K562 (cell line): ENCODE data around the gene ZNF213. TPM values are rescaled to one million over a fixed set of nuclear protein-coding genes. Genes with fewer than 3 reads are reported as not detected.

ENCODE experiments used
- ATAC-seq: fragments of 200-7000 bp; cut with Tn5 transposase; 3 replicates; pipeline ENCODE4 v1.9.1; 2020; ENCODE audit warnings: moderate library complexity
- BruUV-seq: library from RNA; stranded (reverse); fragments of 400-500 nt; replicated peaks from 2 replicates; lab custom pipeline; 2021; lab: Mats Ljungman, UMichigan
- CTCF ChIA-PET: fragments of 300-600 bp; formaldehyde crosslinking; extraction: SDS; loops from one replicate; lab custom pipeline; 2021; ENCODE audit warnings: low intra/inter-chr PET ratio; lab: Yijun Ruan, JAX
- POLR2A ChIA-PET: fragments of 300-600, 350-650 bp; sonication (Branson Sonifier 250); formaldehyde crosslinking; extraction: SDS; loops from one replicate; lab custom pipeline; 2021; ENCODE audit warnings: antibody characterized with exemption, inconsistent platforms; lab: Yijun Ruan, JAX
- DNase-seq, 4 experiments: peaks; one replicate each; pipeline versions ENCODE4 v3.0.0 to v3.0.0-alpha.2; 2011 to 2018; ENCODE audit warnings: low spot score in 3 of 4, mixed read lengths in 3 of 4; ENCODE audit errors: extremely low read depth in 1 of 4
- FAIRE-seq: peaks from 2 replicates; lab custom pipeline; 2011; peaks lifted over from hg19 to GRCh38; lab: Jason Lieb, UNC
- H2AFZ ChIP-seq: 2 replicates; pipeline ENCODE4 v1.6.0; 2011; ENCODE audit warnings: low read depth, low read length, control low read depth, inconsistent platforms
- H3K27ac ChIP-seq: fragments of 200-600 bp; 3 replicates; pipeline ENCODE4 v1.8.0; 2011; ENCODE audit warnings: low read depth, mild to moderate bottlenecking, control low read depth, inconsistent platforms, low read length, moderate library complexity, mixed read lengths; ENCODE audit errors: extremely low read depth
- H3K27me3 ChIP-seq, 2 experiments: fragments of 300-600 bp in 1 of 2; 2 replicates in 1 of 2; 3 replicates in 1 of 2; pipeline versions ENCODE4 v1.6.0 to v1.8.0; 2011; ENCODE audit warnings: inconsistent platforms in 2 of 2, low read length in 2 of 2, mild to moderate bottlenecking in 1 of 2, mixed read lengths in 1 of 2, moderate library complexity in 1 of 2; ENCODE audit not compliant: control insufficient read depth in 2 of 2, insufficient read depth in 2 of 2
- H3K36me3 ChIP-seq: fragments of 300-600 bp; 3 replicates; pipeline ENCODE4 v1.8.0; 2011; ENCODE audit warnings: mild to moderate bottlenecking, low read length, inconsistent platforms; ENCODE audit not compliant: control insufficient read depth, insufficient read depth
- H3K4me1 ChIP-seq, 2 experiments: fragments of 200-600 bp in 1 of 2; replicated peaks in 1 of 2; 2 replicates in 1 of 2; 3 replicates in 1 of 2; pipeline versions ENCODE4 v1.5.1 to v1.8.0; 2011; ENCODE audit warnings: inconsistent platforms in 2 of 2, low read length in 2 of 2, mild to moderate bottlenecking in 1 of 2, mixed read lengths in 1 of 2, moderate library complexity in 1 of 2; ENCODE audit not compliant: control insufficient read depth in 2 of 2, insufficient read depth in 2 of 2
- H3K4me2 ChIP-seq: 2 replicates; pipeline ENCODE4 v1.6.1; 2011; ENCODE audit warnings: low read length, control low read depth, inconsistent platforms, mixed read lengths; ENCODE audit not compliant: insufficient read depth
- H3K4me3 ChIP-seq: fragments of 200-600 bp; sonication (generic), shearing (Covaris generic); 2 replicates; pipeline ENCODE4 v1.5.1; 2016; ENCODE audit warnings: control low read depth, inconsistent platforms
- H3K79me2 ChIP-seq: fragments of 200-600 bp; 3 replicates; pipeline ENCODE4 v1.8.0; 2011; ENCODE audit warnings: low read length, inconsistent platforms; ENCODE audit not compliant: control insufficient read depth, insufficient read depth
- H3K9ac ChIP-seq, 2 experiments: 2 replicates each; pipeline versions ENCODE4 v1.6.0 to v1.6.1; 2011; ENCODE audit warnings: low read depth in 2 of 2, low read length in 2 of 2, control low read depth in 1 of 2, inconsistent platforms in 1 of 2, mild to moderate bottlenecking in 1 of 2, mixed read lengths in 1 of 2; ENCODE audit not compliant: insufficient read depth in 1 of 2
- H3K9me1 ChIP-seq: one replicate; pipeline ENCODE4 v1.6.0; 2011; ENCODE audit warnings: inconsistent platforms, mild to moderate bottlenecking, low read length, moderate library complexity; ENCODE audit not compliant: control insufficient read depth, insufficient read depth
- H3K9me3 ChIP-seq: replicated peaks from 2 replicates; pipeline ENCODE4 v1.5.1; 2011; ENCODE audit warnings: low read depth, low read length, inconsistent platforms; ENCODE audit not compliant: control insufficient read depth, insufficient read depth
- H4K20me1 ChIP-seq: replicated peaks from 2 replicates; pipeline ENCODE4 v1.6.1; 2011; ENCODE audit warnings: low read length, inconsistent platforms, mixed read lengths; ENCODE audit not compliant: control insufficient read depth, insufficient read depth
- HMBOX1 ChIP-seq: sonication (generic); IDR thresholded peaks from 2 replicates; pipeline ENCODE4 v1.6.1; 2016
- HMG20B ChIP-seq: fragments of 250-450 bp; sonication (Bioruptor Pico); IDR thresholded peaks from 2 replicates; pipeline ENCODE4 v1.5.0; 2021; ENCODE audit warnings: mild to moderate bottlenecking
- IRF1 ChIP-seq: sonication (generic); formaldehyde crosslinking; IDR thresholded peaks from 2 replicates; pipeline ENCODE4 v1.8.0; 2022; ENCODE audit warnings: missing genetic modification reagents, mild to moderate bottlenecking, borderline replicate concordance
- SNRNP70 ChIP-seq: fragments of 200-400 bp; formaldehyde crosslinking; optimal IDR thresholded peaks from 2 replicates; pipeline ENCODE3; 2017; ENCODE audit warnings: low read depth, low read length
- ZNF277 ChIP-seq: fragments of 250-450 bp; sonication (Bioruptor Pico); IDR thresholded peaks from 2 replicates; pipeline ENCODE4 v1.8.0; 2022; ENCODE audit warnings: inconsistent platforms, mild to moderate bottlenecking, moderate library complexity, borderline replicate concordance
- WGBS: fragments of 100-300 bp; shearing (Covaris generic); methylation state at CpG from one replicate; pipeline ENCODE4 v1.1.6; 2016; ENCODE audit warnings: low coverage, mixed read lengths; ENCODE audit not compliant: insufficient coverage; ENCODE audit errors: missing lambda C conversion rate; 5-methylcytosine and 5-hydroxymethylcytosine counted together
- in situ Hi-C: fragments of 300-500 bp; cut with MboI; formaldehyde crosslinking; loops from 4 replicates; pipeline ENCODE4 v1.15.0; 2018; ENCODE audit warnings: inconsistent platforms, mixed read lengths
- intact Hi-C: fragments of 100-400 bp; cut with micrococcal nuclease; formaldehyde crosslinking; loops from 2 replicates; pipeline ENCODE4 v1.14.2; 2022
- polyA plus RNA-seq, 8 experiments: library from polyadenylated mRNA; depleted of rRNA in 4 of 8; stranded (reverse) in 5 of 8; unstranded in 3 of 8; fragments of >200 nt; fragmentation: Nextera tagmentation in 2 of 8; fragmentation: Illumina TruSeq in 1 of 8; extraction: Ambion mirVana in 2 of 8; extraction: Trizol in 1 of 8; gene quantifications; 2 replicates each; pipeline versions ENCODE4 v1.2.1 to v1.2.3, GENCODE V29; 2011 to 2014; ENCODE audit warnings: inconsistent platforms in 1 of 8, missing spikeins in 1 of 8
- total RNA-seq, 7 experiments: library from RNA; depleted of rRNA in 6 of 7; stranded (reverse); fragments of >200 nt in 6 of 7; fragmentation: Illumina TruSeq in 2 of 7; extraction: Trizol in 2 of 7; gene quantifications; 2 replicates each; pipeline versions ENCODE4 v1.2.1 to v1.2.3, GENCODE V29; 2011 to 2021; ENCODE audit warnings: low replicate concordance in 1 of 7

ZNF213 gene
- total and polyA plus RNA-seq, 9 of the 15 experiments (the other 6 are each of a cell fraction or from before 2014, with no cell fraction given): 0.49 to 10.0 (median 1.8) TPM

- ATAC-seq: no peak
- TF ChIP-seq HMG20B (CRISPR knock-in tag) (no peak), ZNF277 (CRISPR knock-in tag) (no peak), IRF1 (no peak), SNRNP70 (no peak), HMBOX1 (no peak)
- H4K20me1 ChIP-seq: no peaks in the 10 kb centered on the region; the same call in 1 of the 2 replicates
- no TSS peak for BruUV-seq
- ChIA-PET CTCF (no interaction called here), POLR2A (interaction anchor here (0.6 to 1.1 kb wide), 3 partner anchors 12 to 112 kb away, joined by 3 read pairs; no protein-coding TSS in a partner anchor)
- no peak overlapping the region for H3K4me2 ChIP-seq
- WGBS: 84% methylated on average over 11 of the region's 12 CpGs
- H3K9ac ChIP-seq: peak overlapping the region in 1 of 2 experiments; percentile 72; a peak in 1 of 4 replicates
- no peak overlapping the region for H3K4me3 ChIP-seq
- H2AFZ ChIP-seq: no peak overlapping the region
- no peak overlapping the region for H3K27ac ChIP-seq
- H3K9me3 ChIP-seq: no peaks in the 10 kb centered on the region
- FAIRE-seq: no peak
- intact Hi-C loops: no loop called here
- H3K27me3 ChIP-seq: no peaks in the 10 kb centered on the region
- H3K4me1 ChIP-seq: peaks cover 9 to 37% of the 10 kb centered on the region in 2 experiments; a peak in 4 of 5 replicates
- peaks cover 12% of the 10 kb centered on the region for H3K79me2 ChIP-seq
- H3K9me1 ChIP-seq: no peaks in the 10 kb centered on the region
- peaks cover 16% of the 10 kb centered on the region; the same call in 2 of the 3 replicates for H3K36me3 ChIP-seq
- DNase-seq: no peak
- in situ Hi-C loops: no loop called here
These were observed 19.8 kb upstream of the ZNF213 start for GRCh38 chr16:3115003-3115402.
